ENCODE data around the gene MUSTN1. TPM values are rescaled to one million over a fixed set of nuclear protein-coding genes. Genes with fewer than 3 reads are reported as not detected.

The MUSTN1 gene
- total and polyA plus RNA-seq, 2 donors (not counting 3 experiments of a cell fraction or from before 2014, with no cell fraction given), result 1.1 to 2.2 TPM

DNA sequence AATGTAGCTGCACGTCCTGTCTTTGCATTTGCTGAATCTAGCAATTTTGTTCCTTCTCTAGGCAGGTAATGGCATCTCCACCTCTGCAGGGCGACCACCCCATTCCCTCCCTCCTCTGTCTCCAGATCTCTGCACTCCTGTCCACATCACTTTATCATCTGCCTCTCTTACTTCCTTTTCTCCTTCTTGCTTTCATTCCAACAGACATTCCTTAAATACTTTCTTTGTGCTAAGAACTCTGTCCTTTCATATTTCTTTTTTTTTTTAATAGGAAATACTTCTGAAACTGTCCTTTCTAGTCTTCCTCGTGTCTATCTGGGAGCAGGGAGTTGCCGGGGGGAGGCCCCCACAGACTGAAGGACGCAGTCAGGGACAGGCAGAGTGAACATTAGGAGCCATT is 33.0 kb downstream of the MUSTN1 start:
- intact Hi-C loops (cut with micrococcal nuclease) (no loop called here), dilution Hi-C loops (cut with MboI; ENCODE audit: extremely low pct_ligation_motif_present, low sequenced_read_pairs) (no loop called here)
- H3K9me1 ChIP-seq (replicated peaks; ENCODE audit: control insufficient read depth, extremely low read depth, insufficient read depth, low read length), result no peaks in the 10 kb centered on the region
- H3K9me3 ChIP-seq (replicated peaks; ENCODE audit: control insufficient read depth, insufficient read depth, low read length), result no peaks in the 10 kb centered on the region
- H3K4me3 ChIP-seq (replicated peaks in 1 of 3; ENCODE audit: insufficient read depth in 1 of 3, low read depth in 1 of 3, low read length in 3 of 3), result no peak overlapping the region
- ChIA-PET CTCF (interaction anchor here (1.1 kb wide), 1 partner anchor 9 kb away, joined by 5 read pairs; no protein-coding TSS in a partner anchor), POLR2A (no interaction called here)
- no peak overlapping the region for H2AFZ ChIP-seq (ENCODE audit: low read depth, low read length)
- no peak overlapping the region for H3K4me2 ChIP-seq (ENCODE audit: insufficient read depth, low read length)
- H3K36me3 ChIP-seq (ENCODE audit: control insufficient read depth in 2 of 2, extremely low read depth in 1 of 2, insufficient read depth in 2 of 2, low read length in 2 of 2), result no peaks in the 10 kb centered on the region
- no peaks in the 10 kb centered on the region for H3K79me2 ChIP-seq (ENCODE audit: control insufficient read depth, insufficient read depth, low read length)
- FAIRE-seq (no peak), DNase-seq (ENCODE audit: low read depth, low spot score) (no peak)
- TF ChIP-seq, protein P1, sequence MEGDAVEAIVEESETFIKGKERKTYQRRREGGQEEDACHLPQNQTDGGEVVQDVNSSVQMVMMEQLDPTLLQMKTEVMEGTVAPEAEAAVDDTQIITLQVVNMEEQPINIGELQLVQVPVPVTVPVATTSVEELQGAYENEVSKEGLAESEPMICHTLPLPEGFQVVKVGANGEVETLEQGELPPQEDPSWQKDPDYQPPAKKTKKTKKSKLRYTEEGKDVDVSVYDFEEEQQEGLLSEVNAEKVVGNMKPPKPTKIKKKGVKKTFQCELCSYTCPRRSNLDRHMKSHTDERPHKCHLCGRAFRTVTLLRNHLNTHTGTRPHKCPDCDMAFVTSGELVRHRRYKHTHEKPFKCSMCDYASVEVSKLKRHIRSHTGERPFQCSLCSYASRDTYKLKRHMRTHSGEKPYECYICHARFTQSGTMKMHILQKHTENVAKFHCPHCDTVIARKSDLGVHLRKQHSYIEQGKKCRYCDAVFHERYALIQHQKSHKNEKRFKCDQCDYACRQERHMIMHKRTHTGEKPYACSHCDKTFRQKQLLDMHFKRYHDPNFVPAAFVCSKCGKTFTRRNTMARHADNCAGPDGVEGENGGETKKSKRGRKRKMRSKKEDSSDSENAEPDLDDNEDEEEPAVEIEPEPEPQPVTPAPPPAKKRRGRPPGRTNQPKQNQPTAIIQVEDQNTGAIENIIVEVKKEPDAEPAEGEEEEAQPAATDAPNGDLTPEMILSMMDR (IDR thresholded peaks at IDR 0.05; ENCODE audit: extremely low read depth in 1 of 2, insufficient read depth in 1 of 2, low read depth in 1 of 2, low read length in 2 of 2), result no peak
- TF ChIP-seq FOS (IDR thresholded peaks at IDR 0.05; ENCODE audit: borderline replicate concordance, insufficient read depth, low read length), result no peak
- no peak for TF ChIP-seq POLR2A (IDR thresholded peaks at IDR 0.05; ENCODE audit: low read depth, low read length)
- TF ChIP-seq EZH2 (IDR thresholded peaks at IDR 0.05; ENCODE audit: borderline replicate concordance, low read depth, low read length, severe bottlenecking), result no peak
- no peak for TF ChIP-seq GATA2 (IDR thresholded peaks at IDR 0.05; ENCODE audit: insufficient read depth, insufficient read length, low read depth, low read length)
- TF ChIP-seq, protein P2, sequence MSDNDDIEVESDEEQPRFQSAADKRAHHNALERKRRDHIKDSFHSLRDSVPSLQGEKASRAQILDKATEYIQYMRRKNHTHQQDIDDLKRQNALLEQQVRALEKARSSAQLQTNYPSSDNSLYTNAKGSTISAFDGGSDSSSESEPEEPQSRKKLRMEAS (IDR thresholded peaks at IDR 0.05; ENCODE audit: insufficient read depth, insufficient read length), result no peak
- TF ChIP-seq JUN (IDR thresholded peaks at IDR 0.05; ENCODE audit: borderline replicate concordance, insufficient read depth, insufficient read length, low read depth), result no peak
- no peaks in the 10 kb centered on the region for H3K27me3 ChIP-seq (ENCODE audit: control insufficient read depth in 2 of 2, insufficient read depth in 2 of 2, low read length in 2 of 2)
- no peak overlapping the region for H3K9ac ChIP-seq (replicated peaks; ENCODE audit: extremely low read depth, insufficient read depth, low read length)
- no peak overlapping the region for H3K27ac ChIP-seq (ENCODE audit: insufficient read depth, low read depth, low read length)
- no peaks in the 10 kb centered on the region for H4K20me1 ChIP-seq (replicated peaks; ENCODE audit: control insufficient read depth, extremely low read depth, insufficient read depth, low read length)
- no TSS peak for BruUV-seq (replicated peaks)
- no peaks in the 10 kb centered on the region for H3K4me1 ChIP-seq (ENCODE audit: control insufficient read depth, extremely low read depth, insufficient read depth, low read length)
